ENCODE measurements around the gene ARSB. TPM values are rescaled to one million over a fixed set of nuclear protein-coding genes. Genes with fewer than 3 reads are reported as not detected.

The ARSB gene
- total RNA-seq, 1 experiment from 2014 or later, result 5.2 TPM

GRCh38 chr5:78804995-78805394 lies 180.1 kb downstream of the ARSB start:
- Mint-ChIP-seq H3K27me3 (ENCODE audit: insufficient read depth, unreplicated experiment) (no peaks in the 10 kb centered on the region), H3K9me3 (ENCODE audit: unreplicated experiment) (peaks cover 20% of the 10 kb centered on the region), H3K4me1 (ENCODE audit: insufficient read depth, unreplicated experiment) (peaks cover 9% of the 10 kb centered on the region), H3K27ac (ENCODE audit: low read depth, unreplicated experiment) (no peak overlapping the region), H3K4me3 (ENCODE audit: unreplicated experiment) (no peak overlapping the region), H3K36me3 (ENCODE audit: insufficient read depth, unreplicated experiment) (peaks cover 6% of the 10 kb centered on the region)
- no peak for DNase-seq (ENCODE audit: unreplicated experiment)
- intact Hi-C loops (cut with micrococcal nuclease), result no loop called here
- POLR2A ChIA-PET, result no interaction called here
- TF ChIP-seq, protein P1, sequence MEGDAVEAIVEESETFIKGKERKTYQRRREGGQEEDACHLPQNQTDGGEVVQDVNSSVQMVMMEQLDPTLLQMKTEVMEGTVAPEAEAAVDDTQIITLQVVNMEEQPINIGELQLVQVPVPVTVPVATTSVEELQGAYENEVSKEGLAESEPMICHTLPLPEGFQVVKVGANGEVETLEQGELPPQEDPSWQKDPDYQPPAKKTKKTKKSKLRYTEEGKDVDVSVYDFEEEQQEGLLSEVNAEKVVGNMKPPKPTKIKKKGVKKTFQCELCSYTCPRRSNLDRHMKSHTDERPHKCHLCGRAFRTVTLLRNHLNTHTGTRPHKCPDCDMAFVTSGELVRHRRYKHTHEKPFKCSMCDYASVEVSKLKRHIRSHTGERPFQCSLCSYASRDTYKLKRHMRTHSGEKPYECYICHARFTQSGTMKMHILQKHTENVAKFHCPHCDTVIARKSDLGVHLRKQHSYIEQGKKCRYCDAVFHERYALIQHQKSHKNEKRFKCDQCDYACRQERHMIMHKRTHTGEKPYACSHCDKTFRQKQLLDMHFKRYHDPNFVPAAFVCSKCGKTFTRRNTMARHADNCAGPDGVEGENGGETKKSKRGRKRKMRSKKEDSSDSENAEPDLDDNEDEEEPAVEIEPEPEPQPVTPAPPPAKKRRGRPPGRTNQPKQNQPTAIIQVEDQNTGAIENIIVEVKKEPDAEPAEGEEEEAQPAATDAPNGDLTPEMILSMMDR (IDR thresholded peaks at IDR 0.05; ENCODE audit: unreplicated experiment), result no peak
- no TSS peak for BruUV-seq (replicated peaks)
- CTCF ChIA-PET, result no interaction called here

DNA sequence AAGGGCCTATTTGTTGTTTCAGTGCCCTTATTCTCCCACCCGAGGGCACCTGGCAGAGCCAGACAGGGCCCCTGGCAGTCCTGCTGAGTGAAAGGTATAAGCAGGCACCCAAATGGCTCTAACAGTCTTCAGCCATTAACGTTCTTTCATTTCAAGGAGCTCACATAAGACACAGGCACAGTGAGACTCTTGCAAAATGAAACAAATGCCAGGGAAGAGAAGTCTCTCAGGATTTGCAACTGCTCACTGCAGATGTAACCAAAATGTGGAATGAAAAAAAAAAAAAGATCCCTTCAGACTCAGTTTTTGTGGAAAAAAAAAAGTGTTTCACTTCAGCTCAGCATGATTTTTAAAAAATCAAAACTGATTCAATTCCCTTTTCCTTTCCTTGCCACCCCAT lies 181.2 kb downstream of the ARSB start:
- intact Hi-C loops (cut with micrococcal nuclease), result no loop called here
- CTCF ChIA-PET, result no interaction called here
- Mint-ChIP-seq H3K4me1 (ENCODE audit: insufficient read depth, unreplicated experiment) (peaks cover 9% of the 10 kb centered on the region), H3K36me3 (ENCODE audit: insufficient read depth, unreplicated experiment) (peaks cover 6% of the 10 kb centered on the region), H3K9me3 (ENCODE audit: unreplicated experiment) (peaks cover 20% of the 10 kb centered on the region), H3K4me3 (ENCODE audit: unreplicated experiment) (no peak overlapping the region), H3K27me3 (ENCODE audit: insufficient read depth, unreplicated experiment) (no peaks in the 10 kb centered on the region), H3K27ac (ENCODE audit: low read depth, unreplicated experiment) (no peak overlapping the region)
- POLR2A ChIA-PET, result no interaction called here
- BruUV-seq (replicated peaks), result no TSS peak
- TF ChIP-seq, protein P1 (IDR thresholded peaks at IDR 0.05; ENCODE audit: unreplicated experiment), result no peak
- no peak for DNase-seq (ENCODE audit: unreplicated experiment)

DNA sequence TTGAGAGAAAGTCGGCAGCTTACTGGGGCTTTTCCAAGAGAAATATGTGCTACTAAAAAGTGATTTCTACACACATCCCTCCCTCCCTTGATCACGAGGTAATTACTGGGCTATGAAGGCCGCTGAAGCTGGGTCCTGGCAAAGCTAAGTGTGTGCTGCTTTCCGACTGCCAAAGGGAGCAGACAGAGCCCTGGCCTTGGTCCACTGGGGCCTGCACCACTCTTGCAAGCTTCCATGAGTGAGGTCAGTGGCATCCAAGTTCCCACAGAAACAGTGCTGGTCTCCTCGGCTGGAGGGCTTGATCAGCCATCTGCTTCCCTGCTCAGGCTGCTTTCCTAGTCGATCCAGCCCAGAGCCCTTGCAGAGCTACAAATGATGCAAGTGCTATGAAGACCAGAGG lies 181.8 kb downstream of the ARSB start:
- ChIA-PET CTCF (no interaction called here), POLR2A (no interaction called here)
- peaks cover 9% of the 10 kb centered on the region for H3K4me1 Mint-ChIP-seq (ENCODE audit: insufficient read depth, unreplicated experiment)

GRCh38 chr5:78801413-78801812 lies 183.7 kb downstream of the ARSB start:
- H3K4me3 Mint-ChIP-seq (ENCODE audit: unreplicated experiment), result no peak overlapping the region
- no peak for DNase-seq (ENCODE audit: unreplicated experiment)
- POLR2A ChIA-PET, result no interaction called here
- H3K4me1 Mint-ChIP-seq (ENCODE audit: insufficient read depth, unreplicated experiment), result peaks cover 2% of the 10 kb centered on the region
- no peaks in the 10 kb centered on the region for H3K27me3 Mint-ChIP-seq (ENCODE audit: insufficient read depth, unreplicated experiment)
- peaks cover 6% of the 10 kb centered on the region for H3K36me3 Mint-ChIP-seq (ENCODE audit: insufficient read depth, unreplicated experiment)
- CTCF ChIA-PET, result no interaction called here
- no TSS peak for BruUV-seq (replicated peaks)
- peaks cover 20% of the 10 kb centered on the region for H3K9me3 Mint-ChIP-seq (ENCODE audit: unreplicated experiment)
- intact Hi-C loops (cut with micrococcal nuclease), result no loop called here
- H3K27ac Mint-ChIP-seq (ENCODE audit: low read depth, unreplicated experiment), result no peak overlapping the region
- TF ChIP-seq, protein P1 (IDR thresholded peaks at IDR 0.05; ENCODE audit: unreplicated experiment), result no peak

More for the DNA sequence above, 181.8 kb downstream of the ARSB start:
- H3K36me3 Mint-ChIP-seq (ENCODE audit: insufficient read depth, unreplicated experiment), result peaks cover 6% of the 10 kb centered on the region
- H3K4me3 Mint-ChIP-seq (ENCODE audit: unreplicated experiment), result no peak overlapping the region
- no peak for DNase-seq (ENCODE audit: unreplicated experiment)
- TF ChIP-seq, protein P1 (IDR thresholded peaks at IDR 0.05; ENCODE audit: unreplicated experiment), result no peak
- H3K27ac Mint-ChIP-seq (ENCODE audit: low read depth, unreplicated experiment), result no peak overlapping the region
- H3K27me3 Mint-ChIP-seq (ENCODE audit: insufficient read depth, unreplicated experiment), result no peaks in the 10 kb centered on the region
- intact Hi-C loops (cut with micrococcal nuclease), result no loop called here
- H3K9me3 Mint-ChIP-seq (ENCODE audit: unreplicated experiment), result peaks cover 20% of the 10 kb centered on the region
- no TSS peak for BruUV-seq (replicated peaks)
